ENCODE data around the gene ROR2.

- no peak for TF ChIP-seq POLR2AphosphoS5 (IDR thresholded peaks at IDR 0.05)
- no peak for TF ChIP-seq CTCF (IDR thresholded peaks at IDR 0.05)
- no peak for TF ChIP-seq POLR2A (IDR thresholded peaks at IDR 0.05)
These were observed 131.2 kb downstream of the ROR2 start for GRCh38 chr9:91818647-91819403.
